NCI-H446 treated with DMSO at 0.1 percent for 48 hours (cell line): ENCODE data around the gene KLF7.

ENCODE experiments used
- DNase-seq: peaks from one replicate; lab custom pipeline; 2025; lab: John Stamatoyannopoulos, UW

KLF7 gene

GRCh38 chr2:207165121-207166038 is at the start of gene KLF7:
TSS of gene KLF7 (minus strand) at chr2:207165948. CDS start at chr2:207165568, 380 bp downstream.
- no peak for DNase-seq

GRCh38 chr2:207215308-207215707 is 49.6 kb upstream of the KLF7 start:
- DNase-seq: no peak

- no peak for DNase-seq
Observed at GRCh38 chr2:207214446-207214845, 48.7 kb upstream of the KLF7 start.

GRCh38 chr2:207206011-207206410 is 40.3 kb upstream of the KLF7 start:
- peak; percentile 20 for DNase-seq

GRCh38 chr2:207205173-207205957 is 39.6 kb upstream of the KLF7 start:
- no peak for DNase-seq

GRCh38 chr2:207203056-207203455 is 37.3 kb upstream of the KLF7 start:
- DNase-seq: no peak

GRCh38 chr2:207202645-207203044 is 36.9 kb upstream of the KLF7 start:
- DNase-seq: no peak

- DNase-seq: no peak
Observed at GRCh38 chr2:207201416-207201815, 35.7 kb upstream of the KLF7 start.

- no peak for DNase-seq
Observed at GRCh38 chr2:207200136-207200535, 34.4 kb upstream of the KLF7 start.

GRCh38 chr2:207194028-207194427 is 28.3 kb upstream of the KLF7 start:
- no peak for DNase-seq

- DNase-seq: peak; percentile 34
Observed at GRCh38 chr2:207188626-207189419, 23.1 kb upstream of the KLF7 start.

- DNase-seq: no peak
Observed at GRCh38 chr2:207185372-207185771, 19.6 kb upstream of the KLF7 start.

GRCh38 chr2:207184768-207185167 is 19.0 kb upstream of the KLF7 start:
- no peak for DNase-seq

GRCh38 chr2:207184348-207184747 is 18.6 kb upstream of the KLF7 start:
- DNase-seq: no peak

- DNase-seq: no peak
Observed at GRCh38 chr2:207183506-207183905, 17.8 kb upstream of the KLF7 start.

GRCh38 chr2:207182911-207183310 is 17.2 kb upstream of the KLF7 start:
- no peak for DNase-seq

- no peak for DNase-seq
Observed at GRCh38 chr2:207181526-207182274, 16.0 kb upstream of the KLF7 start.

- DNase-seq: no peak
Observed at GRCh38 chr2:207180741-207181140, 15.0 kb upstream of the KLF7 start.

- DNase-seq: no peak
Observed at GRCh38 chr2:207176247-207176646, 10.5 kb upstream of the KLF7 start.

- no peak for DNase-seq
Observed at GRCh38 chr2:207173641-207174040, 7.9 kb upstream of the KLF7 start.

GRCh38 chr2:207167099-207167923 is 1.6 kb upstream of the KLF7 start:
- no peak for DNase-seq
